Chondrocyte (in vitro differentiated cells): ENCODE measurements around the gene IRF2. TPM values are rescaled to one million over a fixed set of nuclear protein-coding genes. Genes with fewer than 3 reads are reported as not detected.

Experiments
- DNase-seq: peaks from one replicate; pipeline ENCODE4 v3.0.0; 2021; ENCODE audit warnings: mixed read lengths, low spot score
- H3K27ac Mint-ChIP-seq: one replicate; pipeline ENCODE4 v1.8.0; 2021; ENCODE audit warnings: mild to moderate bottlenecking, moderate library complexity, mixed read lengths; ENCODE audit not compliant: unreplicated experiment
- H3K27me3 Mint-ChIP-seq: 2 replicates; pipeline ENCODE4 v1.8.0; 2021; ENCODE audit warnings: low read depth, mixed read lengths
- H3K36me3 Mint-ChIP-seq: 2 replicates; pipeline ENCODE4 v1.8.0; 2021; ENCODE audit warnings: low read depth, mixed read lengths
- H3K4me1 Mint-ChIP-seq: 2 replicates; pipeline ENCODE4 v1.8.0; 2021; ENCODE audit warnings: low read depth, mild to moderate bottlenecking, mixed read lengths
- H3K4me3 Mint-ChIP-seq: one replicate; pipeline ENCODE4 v1.8.0; 2021; ENCODE audit warnings: mild to moderate bottlenecking, moderate library complexity, mixed read lengths; ENCODE audit not compliant: unreplicated experiment
- H3K9me3 Mint-ChIP-seq: 2 replicates; pipeline ENCODE4 v1.8.0; 2021; ENCODE audit warnings: low read depth, mixed read lengths
- total RNA-seq: library from RNA; stranded (reverse); gene quantifications from 3 replicates; pipeline ENCODE4 v1.2.1, GENCODE V29; 2021
- TF ChIP-seq, protein P1 (sequence below): fragments of 200-600 bp; sonication (generic); IDR thresholded peaks from 2 replicates; pipeline ENCODE4 v1.5.0; 2021; ENCODE audit warnings: antibody characterized with exemption, mild to moderate bottlenecking, moderate library complexity

The IRF2 gene
- total RNA-seq, 1 donor from 2014 or later = 13.2 TPM

DNA sequence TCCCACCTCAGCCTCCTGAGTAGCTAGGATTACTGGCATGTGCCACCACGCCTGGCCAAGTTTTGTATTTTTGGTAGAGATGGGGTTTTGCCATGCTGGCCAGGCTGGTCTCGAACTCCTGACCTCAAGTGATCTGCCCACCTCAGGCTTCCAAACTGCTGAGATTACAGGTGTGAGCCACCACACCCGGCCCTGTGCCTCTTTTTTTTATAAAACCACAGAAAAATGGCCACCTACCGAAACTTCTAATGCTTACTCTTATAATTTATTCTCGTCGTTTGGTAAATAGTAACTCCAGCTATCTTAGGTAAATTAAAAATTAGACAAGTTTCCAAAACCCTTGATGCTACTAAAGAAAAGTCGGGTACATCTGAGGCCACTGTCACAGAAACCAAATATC is 54.4 kb downstream of the IRF2 start:
- Mint-ChIP-seq H3K27ac (no peak overlapping the region), H3K9me3 (peaks cover 8% of the 10 kb centered on the region), H3K27me3 (no peaks in the 10 kb centered on the region), H3K36me3 (peaks cover 16% of the 10 kb centered on the region), H3K4me3 (no peak overlapping the region), H3K4me1 (peaks cover 12% of the 10 kb centered on the region)
- DNase-seq = no peak
- TF ChIP-seq, protein P1, sequence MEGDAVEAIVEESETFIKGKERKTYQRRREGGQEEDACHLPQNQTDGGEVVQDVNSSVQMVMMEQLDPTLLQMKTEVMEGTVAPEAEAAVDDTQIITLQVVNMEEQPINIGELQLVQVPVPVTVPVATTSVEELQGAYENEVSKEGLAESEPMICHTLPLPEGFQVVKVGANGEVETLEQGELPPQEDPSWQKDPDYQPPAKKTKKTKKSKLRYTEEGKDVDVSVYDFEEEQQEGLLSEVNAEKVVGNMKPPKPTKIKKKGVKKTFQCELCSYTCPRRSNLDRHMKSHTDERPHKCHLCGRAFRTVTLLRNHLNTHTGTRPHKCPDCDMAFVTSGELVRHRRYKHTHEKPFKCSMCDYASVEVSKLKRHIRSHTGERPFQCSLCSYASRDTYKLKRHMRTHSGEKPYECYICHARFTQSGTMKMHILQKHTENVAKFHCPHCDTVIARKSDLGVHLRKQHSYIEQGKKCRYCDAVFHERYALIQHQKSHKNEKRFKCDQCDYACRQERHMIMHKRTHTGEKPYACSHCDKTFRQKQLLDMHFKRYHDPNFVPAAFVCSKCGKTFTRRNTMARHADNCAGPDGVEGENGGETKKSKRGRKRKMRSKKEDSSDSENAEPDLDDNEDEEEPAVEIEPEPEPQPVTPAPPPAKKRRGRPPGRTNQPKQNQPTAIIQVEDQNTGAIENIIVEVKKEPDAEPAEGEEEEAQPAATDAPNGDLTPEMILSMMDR = no peak

DNA sequence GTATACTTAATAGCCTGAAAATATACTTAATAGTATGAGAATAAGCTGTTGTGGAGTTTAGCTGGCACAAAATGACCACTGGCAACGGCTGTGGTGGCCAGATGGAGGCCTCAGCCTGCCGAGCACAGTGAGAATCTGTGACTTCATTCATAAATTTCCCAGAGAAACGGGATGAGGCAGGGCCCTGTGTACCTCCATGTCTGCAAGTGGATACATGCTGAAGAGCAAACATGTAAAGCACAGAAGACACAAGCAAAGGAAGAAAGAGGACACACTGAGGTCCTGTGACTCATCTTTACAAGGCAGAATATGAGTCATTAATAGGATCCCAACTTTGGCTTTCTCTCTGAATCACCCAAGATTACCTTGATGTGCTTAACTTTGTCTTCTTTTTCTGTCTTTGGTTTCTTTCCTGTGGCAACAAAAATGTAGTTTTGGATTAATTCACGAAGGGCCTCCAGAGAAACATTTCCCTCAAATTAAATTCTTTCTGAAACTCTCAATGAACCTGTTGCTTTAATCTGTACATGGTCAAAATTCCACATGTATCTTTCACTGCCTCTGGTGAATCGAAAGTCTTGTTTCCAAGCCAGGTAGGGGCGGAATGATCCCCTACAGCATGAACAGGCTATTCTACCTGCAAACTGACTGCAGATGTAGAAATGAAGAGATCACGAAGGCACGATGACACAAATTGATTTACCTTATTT is 56.4 kb downstream of the IRF2 start:
- H3K4me3 Mint-ChIP-seq = no peak overlapping the region
- peaks cover 12% of the 10 kb centered on the region for H3K4me1 Mint-ChIP-seq
- H3K36me3 Mint-ChIP-seq = peaks cover 15% of the 10 kb centered on the region
- peaks cover 8% of the 10 kb centered on the region for H3K9me3 Mint-ChIP-seq
- H3K27me3 Mint-ChIP-seq = no peaks in the 10 kb centered on the region
- TF ChIP-seq, protein P1 = no peak
- no peak for DNase-seq
- H3K27ac Mint-ChIP-seq = peak overlapping the region; percentile 79

DNA sequence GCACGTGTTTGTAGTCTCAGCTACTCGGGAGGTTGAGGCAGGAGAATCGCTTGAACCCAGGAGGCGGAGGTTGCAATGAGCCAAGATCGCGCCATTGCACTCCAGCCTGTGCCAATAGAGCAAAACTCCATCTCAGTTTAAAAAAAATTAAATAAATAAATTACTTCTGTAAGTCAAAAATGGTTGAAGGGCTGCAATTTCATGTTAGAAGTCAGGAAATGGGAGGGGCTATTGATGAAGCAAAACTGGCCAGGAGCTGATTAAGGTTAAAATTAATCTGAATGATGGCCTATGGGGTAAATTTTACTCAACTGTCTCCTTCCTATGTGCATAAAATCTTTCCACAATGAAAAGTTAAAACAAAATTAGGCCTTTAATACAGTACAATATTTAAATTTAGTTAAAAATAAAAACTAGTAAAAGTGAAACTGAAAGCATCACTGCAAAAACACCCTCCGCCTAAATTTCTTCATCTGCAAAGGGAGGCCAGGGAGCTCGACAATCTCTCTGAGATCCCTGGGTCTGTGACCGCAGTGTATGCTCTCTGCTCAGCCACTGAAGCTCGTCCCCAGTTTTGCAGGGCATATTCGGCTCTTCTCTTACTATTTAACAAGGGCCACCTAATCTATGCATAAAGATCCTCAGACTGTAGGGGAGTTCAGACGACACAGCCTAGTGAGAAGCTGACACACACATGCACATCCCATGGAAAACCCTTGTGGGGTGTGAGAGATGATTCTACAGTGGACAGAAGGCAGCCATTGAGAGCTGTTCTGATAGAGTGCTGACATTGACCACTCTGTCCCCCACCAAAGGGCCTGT is 57.2 kb downstream of the IRF2 start:
- no peak overlapping the region for H3K4me3 Mint-ChIP-seq
- H3K27ac Mint-ChIP-seq = peak overlapping the region; percentile 79
- H3K9me3 Mint-ChIP-seq = peaks cover 2% of the 10 kb centered on the region
- TF ChIP-seq, protein P1 = no peak
- no peak for DNase-seq
- H3K4me1 Mint-ChIP-seq = peaks cover 12% of the 10 kb centered on the region
- H3K27me3 Mint-ChIP-seq = no peaks in the 10 kb centered on the region
- peaks cover 14% of the 10 kb centered on the region for H3K36me3 Mint-ChIP-seq

DNA sequence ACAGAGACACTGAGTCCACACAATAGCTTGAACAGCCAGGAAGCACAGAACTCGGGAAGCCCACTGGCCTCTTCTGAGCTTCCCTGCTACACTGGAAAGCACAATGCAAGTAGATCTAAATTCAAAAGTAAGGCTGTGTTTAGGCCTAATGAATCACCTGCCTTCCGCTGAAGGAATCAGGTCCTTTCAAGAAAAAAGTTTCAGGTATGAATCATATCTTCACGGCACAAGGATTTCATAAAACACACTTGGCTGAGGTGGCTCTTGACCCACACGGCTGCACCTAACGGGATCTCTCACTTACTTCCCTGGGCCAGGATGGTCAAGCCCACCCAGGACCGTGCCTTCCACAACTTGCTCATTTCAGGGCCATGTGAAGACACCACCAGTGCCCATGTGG is 59.3 kb downstream of the IRF2 start:
- peaks cover 12% of the 10 kb centered on the region for H3K4me1 Mint-ChIP-seq
- H3K27me3 Mint-ChIP-seq = no peaks in the 10 kb centered on the region
- H3K4me3 Mint-ChIP-seq = no peak overlapping the region
- no peak overlapping the region for H3K27ac Mint-ChIP-seq
- no peaks in the 10 kb centered on the region for H3K9me3 Mint-ChIP-seq
- peaks cover 17% of the 10 kb centered on the region for H3K36me3 Mint-ChIP-seq
- DNase-seq = no peak
- TF ChIP-seq, protein P1 = no peak

DNA sequence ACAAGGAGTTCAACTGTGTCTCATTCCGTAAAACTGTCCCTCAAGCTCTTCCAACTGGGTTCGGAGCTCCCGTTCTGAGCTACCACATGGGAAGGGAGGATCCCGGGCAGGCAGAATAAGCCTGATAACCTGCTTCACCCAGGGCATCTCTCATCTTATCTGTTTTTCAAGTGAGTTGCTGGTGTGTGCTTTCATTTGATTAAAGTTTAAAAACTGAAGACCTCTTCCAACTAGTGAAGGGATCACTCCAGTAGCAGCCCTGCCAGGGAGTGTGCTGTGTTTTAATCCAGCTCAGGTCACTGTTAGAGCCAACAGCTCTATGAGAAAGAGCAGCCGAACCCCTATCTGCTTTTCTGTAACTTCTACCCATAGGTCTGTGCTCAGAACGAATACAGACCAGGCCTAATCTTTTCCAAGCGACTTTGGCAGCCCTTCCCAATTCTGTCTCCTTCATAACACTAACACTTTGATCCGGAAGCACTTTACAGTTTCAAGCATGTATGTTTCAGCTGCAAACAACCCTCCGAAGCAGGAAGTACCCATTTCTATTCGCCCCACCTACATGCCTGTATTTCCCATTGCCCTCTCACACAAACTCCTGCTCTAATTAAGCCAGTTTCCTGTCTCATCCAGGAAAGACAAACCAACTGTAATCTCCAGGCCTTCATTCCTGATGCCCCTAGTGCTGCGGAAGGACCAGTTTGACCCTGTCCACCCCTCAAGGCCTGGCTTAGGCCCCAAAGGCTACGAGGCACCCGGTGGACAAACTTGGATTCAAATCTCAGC is 60.9 kb downstream of the IRF2 start:
- TF ChIP-seq, protein P1 = no peak
- no peak for DNase-seq
- peaks cover 22% of the 10 kb centered on the region for H3K4me1 Mint-ChIP-seq
- H3K9me3 Mint-ChIP-seq = no peaks in the 10 kb centered on the region
- peak overlapping the region; percentile 45 for H3K27ac Mint-ChIP-seq
- H3K4me3 Mint-ChIP-seq = no peak overlapping the region
- H3K27me3 Mint-ChIP-seq = no peaks in the 10 kb centered on the region
- peaks cover 20% of the 10 kb centered on the region for H3K36me3 Mint-ChIP-seq
